Measurements from ENCODE around the gene CHGA. TPM values are rescaled to one million over a fixed set of nuclear protein-coding genes. Genes with fewer than 3 reads are reported as not detected.

CHGA gene
- total and polyA plus RNA-seq, 2 of the 13 experiments (the other 11 are each of a cell fraction or from before 2014, with no cell fraction given), result not detected

DNA sequence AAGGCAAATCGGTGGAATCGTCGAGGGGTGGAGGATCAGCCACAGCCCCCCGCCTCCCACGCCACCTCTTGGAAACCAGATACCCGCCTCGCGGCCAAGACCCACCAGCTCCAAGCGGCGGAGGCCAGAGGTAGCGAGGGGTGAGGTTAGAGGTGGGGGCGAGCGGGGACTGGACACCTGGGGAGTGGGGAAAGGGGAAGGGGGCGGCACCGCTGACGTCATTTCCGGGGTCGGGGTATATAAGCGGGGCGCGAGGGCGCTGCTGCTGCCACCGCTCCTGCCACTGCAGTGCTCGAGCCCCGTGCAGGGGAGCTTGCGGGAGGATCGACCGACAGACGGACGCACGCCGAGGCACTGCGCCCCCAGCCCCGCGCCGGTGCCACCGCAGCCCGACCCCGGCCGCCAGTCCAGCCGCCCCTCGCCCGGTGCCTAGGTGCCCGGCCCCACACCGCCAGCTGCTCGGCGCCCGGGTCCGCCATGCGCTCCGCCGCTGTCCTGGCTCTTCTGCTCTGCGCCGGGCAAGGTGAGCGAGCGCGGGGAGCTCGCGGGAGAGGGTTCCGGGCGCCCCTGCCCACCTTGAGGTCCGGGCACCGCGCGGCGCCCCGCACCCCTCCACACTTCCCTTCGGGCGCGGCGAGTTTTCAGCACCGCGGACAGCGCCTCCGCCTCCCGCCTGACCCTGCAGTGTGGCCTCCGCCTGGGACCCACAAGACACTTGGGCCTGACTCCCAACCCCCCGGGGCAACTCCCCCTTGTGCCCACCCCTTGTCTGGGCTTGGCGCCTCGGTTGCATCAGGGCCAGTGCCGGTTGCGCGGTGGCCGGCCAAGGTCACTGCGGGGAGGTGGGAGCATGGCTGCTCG lies at the start of gene CHGA (continued):
- TF ChIP-seq KLF9 (CRISPR knock-in tag; IDR thresholded peaks at IDR 0.05; ENCODE audit: low read depth) (0 out of 2 replicates have a peak, but pooled peaks have one; percentile 54), ZNF329 (CRISPR knock-in tag; IDR thresholded peaks at IDR 0.05; ENCODE audit: low read depth) (peak; percentile 76), HMGA1 (CRISPR knock-in tag; conservative IDR thresholded peaks at IDR 0.05) (no peak), ZNF589 (CRISPR knock-in tag; conservative IDR thresholded peaks at IDR 0.05) (peak; percentile 90), ZNF34 (CRISPR knock-in tag; IDR thresholded peaks at IDR 0.05; ENCODE audit: borderline replicate concordance) (no peak), KAT7 (CRISPR knock-in tag; IDR thresholded peaks at IDR 0.05; ENCODE audit: borderline replicate concordance) (no peak), RAD21 (CRISPR knock-in tag; IDR thresholded peaks at IDR 0.05) (no peak), GPN1 (CRISPR knock-in tag; IDR thresholded peaks at IDR 0.05; ENCODE audit: borderline replicate concordance) (peak; percentile 65; the same call in 1 of the 2 replicates), ZFP90 (CRISPR knock-in tag; IDR thresholded peaks at IDR 0.05; ENCODE audit: borderline replicate concordance) (peak; percentile 89; the same call in 1 of the 2 replicates), ZNF343 (CRISPR knock-in tag; IDR thresholded peaks at IDR 0.05) (peak; percentile 70; the same call in 1 of the 2 replicates), SCMH1 (CRISPR knock-in tag; IDR thresholded peaks at IDR 0.05; ENCODE audit: borderline replicate concordance) (no peak), ELF4 (CRISPR knock-in tag; IDR thresholded peaks at IDR 0.05; ENCODE audit: borderline replicate concordance) (no peak), ATRX (CRISPR knock-in tag; IDR thresholded peaks at IDR 0.05; ENCODE audit: borderline replicate concordance) (no peak)
- TF ChIP-seq, protein P1, sequence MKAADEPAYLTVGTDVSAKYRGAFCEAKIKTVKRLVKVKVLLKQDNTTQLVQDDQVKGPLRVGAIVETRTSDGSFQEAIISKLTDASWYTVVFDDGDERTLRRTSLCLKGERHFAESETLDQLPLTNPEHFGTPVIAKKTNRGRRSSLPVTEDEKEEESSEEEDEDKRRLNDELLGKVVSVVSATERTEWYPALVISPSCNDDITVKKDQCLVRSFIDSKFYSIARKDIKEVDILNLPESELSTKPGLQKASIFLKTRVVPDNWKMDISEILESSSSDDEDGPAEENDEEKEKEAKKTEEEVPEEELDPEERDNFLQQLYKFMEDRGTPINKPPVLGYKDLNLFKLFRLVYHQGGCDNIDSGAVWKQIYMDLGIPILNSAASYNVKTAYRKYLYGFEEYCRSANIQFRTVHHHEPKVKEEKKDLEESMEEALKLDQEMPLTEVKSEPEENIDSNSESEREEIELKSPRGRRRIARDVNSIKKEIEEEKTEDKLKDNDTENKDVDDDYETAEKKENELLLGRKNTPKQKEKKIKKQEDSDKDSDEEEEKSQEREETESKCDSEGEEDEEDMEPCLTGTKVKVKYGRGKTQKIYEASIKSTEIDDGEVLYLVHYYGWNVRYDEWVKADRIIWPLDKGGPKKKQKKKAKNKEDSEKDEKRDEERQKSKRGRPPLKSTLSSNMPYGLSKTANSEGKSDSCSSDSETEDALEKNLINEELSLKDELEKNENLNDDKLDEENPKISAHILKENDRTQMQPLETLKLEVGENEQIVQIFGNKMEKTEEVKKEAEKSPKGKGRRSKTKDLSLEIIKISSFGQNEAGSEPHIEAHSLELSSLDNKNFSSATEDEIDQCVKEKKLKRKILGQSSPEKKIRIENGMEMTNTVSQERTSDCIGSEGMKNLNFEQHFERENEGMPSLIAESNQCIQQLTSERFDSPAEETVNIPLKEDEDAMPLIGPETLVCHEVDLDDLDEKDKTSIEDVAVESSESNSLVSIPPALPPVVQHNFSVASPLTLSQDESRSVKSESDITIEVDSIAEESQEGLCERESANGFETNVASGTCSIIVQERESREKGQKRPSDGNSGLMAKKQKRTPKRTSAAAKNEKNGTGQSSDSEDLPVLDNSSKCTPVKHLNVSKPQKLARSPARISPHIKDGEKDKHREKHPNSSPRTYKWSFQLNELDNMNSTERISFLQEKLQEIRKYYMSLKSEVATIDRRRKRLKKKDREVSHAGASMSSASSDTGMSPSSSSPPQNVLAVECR (CRISPR knock-in tag; IDR thresholded peaks at IDR 0.05; ENCODE audit: borderline replicate concordance), result peak; percentile 71; the same call in 1 of the 2 replicates
- TF ChIP-seq, protein P2, sequence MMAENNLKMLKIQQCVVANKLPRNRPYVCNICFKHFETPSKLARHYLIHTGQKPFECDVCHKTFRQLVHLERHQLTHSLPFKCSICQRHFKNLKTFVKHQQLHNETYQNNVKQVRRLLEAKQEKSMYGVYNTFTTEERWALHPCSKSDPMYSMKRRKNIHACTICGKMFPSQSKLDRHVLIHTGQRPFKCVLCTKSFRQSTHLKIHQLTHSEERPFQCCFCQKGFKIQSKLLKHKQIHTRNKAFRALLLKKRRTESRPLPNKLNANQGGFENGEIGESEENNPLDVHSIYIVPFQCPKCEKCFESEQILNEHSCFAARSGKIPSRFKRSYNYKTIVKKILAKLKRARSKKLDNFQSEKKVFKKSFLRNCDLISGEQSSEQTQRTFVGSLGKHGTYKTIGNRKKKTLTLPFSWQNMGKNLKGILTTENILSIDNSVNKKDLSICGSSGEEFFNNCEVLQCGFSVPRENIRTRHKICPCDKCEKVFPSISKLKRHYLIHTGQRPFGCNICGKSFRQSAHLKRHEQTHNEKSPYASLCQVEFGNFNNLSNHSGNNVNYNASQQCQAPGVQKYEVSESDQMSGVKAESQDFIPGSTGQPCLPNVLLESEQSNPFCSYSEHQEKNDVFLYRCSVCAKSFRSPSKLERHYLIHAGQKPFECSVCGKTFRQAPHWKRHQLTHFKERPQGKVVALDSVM (CRISPR knock-in tag; IDR thresholded peaks at IDR 0.05), result 0 out of 2 replicates have a peak, but pooled peaks have one; percentile 20
- TF ChIP-seq, protein P3, sequence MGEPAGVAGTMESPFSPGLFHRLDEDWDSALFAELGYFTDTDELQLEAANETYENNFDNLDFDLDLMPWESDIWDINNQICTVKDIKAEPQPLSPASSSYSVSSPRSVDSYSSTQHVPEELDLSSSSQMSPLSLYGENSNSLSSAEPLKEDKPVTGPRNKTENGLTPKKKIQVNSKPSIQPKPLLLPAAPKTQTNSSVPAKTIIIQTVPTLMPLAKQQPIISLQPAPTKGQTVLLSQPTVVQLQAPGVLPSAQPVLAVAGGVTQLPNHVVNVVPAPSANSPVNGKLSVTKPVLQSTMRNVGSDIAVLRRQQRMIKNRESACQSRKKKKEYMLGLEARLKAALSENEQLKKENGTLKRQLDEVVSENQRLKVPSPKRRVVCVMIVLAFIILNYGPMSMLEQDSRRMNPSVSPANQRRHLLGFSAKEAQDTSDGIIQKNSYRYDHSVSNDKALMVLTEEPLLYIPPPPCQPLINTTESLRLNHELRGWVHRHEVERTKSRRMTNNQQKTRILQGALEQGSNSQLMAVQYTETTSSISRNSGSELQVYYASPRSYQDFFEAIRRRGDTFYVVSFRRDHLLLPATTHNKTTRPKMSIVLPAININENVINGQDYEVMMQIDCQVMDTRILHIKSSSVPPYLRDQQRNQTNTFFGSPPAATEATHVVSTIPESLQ (CRISPR knock-in tag; conservative IDR thresholded peaks at IDR 0.05), result peak; percentile 94; the same call in 1 of the 2 replicates
- TF ChIP-seq, protein P4, sequence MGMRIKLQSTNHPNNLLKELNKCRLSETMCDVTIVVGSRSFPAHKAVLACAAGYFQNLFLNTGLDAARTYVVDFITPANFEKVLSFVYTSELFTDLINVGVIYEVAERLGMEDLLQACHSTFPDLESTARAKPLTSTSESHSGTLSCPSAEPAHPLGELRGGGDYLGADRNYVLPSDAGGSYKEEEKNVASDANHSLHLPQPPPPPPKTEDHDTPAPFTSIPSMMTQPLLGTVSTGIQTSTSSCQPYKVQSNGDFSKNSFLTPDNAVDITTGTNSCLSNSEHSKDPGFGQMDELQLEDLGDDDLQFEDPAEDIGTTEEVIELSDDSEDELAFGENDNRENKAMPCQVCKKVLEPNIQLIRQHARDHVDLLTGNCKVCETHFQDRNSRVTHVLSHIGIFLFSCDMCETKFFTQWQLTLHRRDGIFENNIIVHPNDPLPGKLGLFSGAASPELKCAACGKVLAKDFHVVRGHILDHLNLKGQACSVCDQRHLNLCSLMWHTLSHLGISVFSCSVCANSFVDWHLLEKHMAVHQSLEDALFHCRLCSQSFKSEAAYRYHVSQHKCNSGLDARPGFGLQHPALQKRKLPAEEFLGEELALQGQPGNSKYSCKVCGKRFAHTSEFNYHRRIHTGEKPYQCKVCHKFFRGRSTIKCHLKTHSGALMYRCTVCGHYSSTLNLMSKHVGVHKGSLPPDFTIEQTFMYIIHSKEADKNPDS (CRISPR knock-in tag; IDR thresholded peaks at IDR 0.05), result no peak
